K562 (cell line): ENCODE measurements around the gene SORCS1. TPM values are rescaled to one million over a fixed set of nuclear protein-coding genes. Genes with fewer than 3 reads are reported as not detected.

Experiments
- ATAC-seq: fragments of 200-7000 bp; cut with Tn5 transposase; 3 replicates; pipeline ENCODE4 v1.9.1; 2020; ENCODE audit warnings: moderate library complexity
- BruUV-seq: library from RNA; stranded (reverse); fragments of 400-500 nt; replicated peaks from 2 replicates; lab custom pipeline; 2021; lab: Mats Ljungman, UMichigan
- CTCF ChIA-PET: fragments of 300-600 bp; formaldehyde crosslinking; extraction: SDS; loops from one replicate; lab custom pipeline; 2021; ENCODE audit warnings: low intra/inter-chr PET ratio; lab: Yijun Ruan, JAX
- POLR2A ChIA-PET: fragments of 300-600, 350-650 bp; sonication (Branson Sonifier 250); formaldehyde crosslinking; extraction: SDS; loops from one replicate; lab custom pipeline; 2021; ENCODE audit warnings: antibody characterized with exemption, inconsistent platforms; lab: Yijun Ruan, JAX
- DNase-seq, 4 experiments: peaks; one replicate each; pipeline versions ENCODE4 v3.0.0 to v3.0.0-alpha.2; 2011 to 2018; ENCODE audit warnings: low spot score in 3 of 4, mixed read lengths in 3 of 4; ENCODE audit errors: extremely low read depth in 1 of 4
- FAIRE-seq: peaks from 2 replicates; lab custom pipeline; 2011; peaks lifted over from hg19 to GRCh38; lab: Jason Lieb, UNC
- H2AFZ ChIP-seq: 2 replicates; pipeline ENCODE4 v1.6.0; 2011; ENCODE audit warnings: low read depth, low read length, control low read depth, inconsistent platforms
- H3K27ac ChIP-seq: fragments of 200-600 bp; 3 replicates; pipeline ENCODE4 v1.8.0; 2011; ENCODE audit warnings: low read depth, mild to moderate bottlenecking, control low read depth, inconsistent platforms, low read length, moderate library complexity, mixed read lengths; ENCODE audit errors: extremely low read depth
- H3K27me3 ChIP-seq, 2 experiments: fragments of 300-600 bp in 1 of 2; 2 replicates in 1 of 2; 3 replicates in 1 of 2; pipeline versions ENCODE4 v1.6.0 to v1.8.0; 2011; ENCODE audit warnings: inconsistent platforms in 2 of 2, low read length in 2 of 2, mild to moderate bottlenecking in 1 of 2, mixed read lengths in 1 of 2, moderate library complexity in 1 of 2; ENCODE audit not compliant: control insufficient read depth in 2 of 2, insufficient read depth in 2 of 2
- H3K36me3 ChIP-seq: fragments of 300-600 bp; 3 replicates; pipeline ENCODE4 v1.8.0; 2011; ENCODE audit warnings: mild to moderate bottlenecking, low read length, inconsistent platforms; ENCODE audit not compliant: control insufficient read depth, insufficient read depth
- H3K4me1 ChIP-seq, 2 experiments: fragments of 200-600 bp in 1 of 2; replicated peaks in 1 of 2; 2 replicates in 1 of 2; 3 replicates in 1 of 2; pipeline versions ENCODE4 v1.5.1 to v1.8.0; 2011; ENCODE audit warnings: inconsistent platforms in 2 of 2, low read length in 2 of 2, mild to moderate bottlenecking in 1 of 2, mixed read lengths in 1 of 2, moderate library complexity in 1 of 2; ENCODE audit not compliant: control insufficient read depth in 2 of 2, insufficient read depth in 2 of 2
- H3K4me2 ChIP-seq: 2 replicates; pipeline ENCODE4 v1.6.1; 2011; ENCODE audit warnings: low read length, control low read depth, inconsistent platforms, mixed read lengths; ENCODE audit not compliant: insufficient read depth
- H3K4me3 ChIP-seq: fragments of 200-600 bp; sonication (generic), shearing (Covaris generic); 2 replicates; pipeline ENCODE4 v1.5.1; 2016; ENCODE audit warnings: control low read depth, inconsistent platforms
- H3K79me2 ChIP-seq: fragments of 200-600 bp; 3 replicates; pipeline ENCODE4 v1.8.0; 2011; ENCODE audit warnings: low read length, inconsistent platforms; ENCODE audit not compliant: control insufficient read depth, insufficient read depth
- H3K9ac ChIP-seq, 2 experiments: 2 replicates each; pipeline versions ENCODE4 v1.6.0 to v1.6.1; 2011; ENCODE audit warnings: low read depth in 2 of 2, low read length in 2 of 2, control low read depth in 1 of 2, inconsistent platforms in 1 of 2, mild to moderate bottlenecking in 1 of 2, mixed read lengths in 1 of 2; ENCODE audit not compliant: insufficient read depth in 1 of 2
- H3K9me1 ChIP-seq: one replicate; pipeline ENCODE4 v1.6.0; 2011; ENCODE audit warnings: inconsistent platforms, mild to moderate bottlenecking, low read length, moderate library complexity; ENCODE audit not compliant: control insufficient read depth, insufficient read depth
- H3K9me3 ChIP-seq: replicated peaks from 2 replicates; pipeline ENCODE4 v1.5.1; 2011; ENCODE audit warnings: low read depth, low read length, inconsistent platforms; ENCODE audit not compliant: control insufficient read depth, insufficient read depth
- H4K20me1 ChIP-seq: replicated peaks from 2 replicates; pipeline ENCODE4 v1.6.1; 2011; ENCODE audit warnings: low read length, inconsistent platforms, mixed read lengths; ENCODE audit not compliant: control insufficient read depth, insufficient read depth
- CAMTA2 ChIP-seq: fragments of 250-450 bp; sonication (Bioruptor Pico); conservative IDR thresholded peaks from 2 replicates; pipeline ENCODE4 v1.5.1; 2022
- EGR1 ChIP-seq: fragments of 450-650 bp; conservative IDR thresholded peaks from 2 replicates; pipeline ENCODE4 v1.6.1; 2017; ENCODE audit warnings: mild to moderate bottlenecking
- FIP1L1 ChIP-seq: fragments of 200-400 bp; formaldehyde crosslinking; IDR thresholded peaks from 2 replicates; pipeline ENCODE4 v1.6.1; 2018; ENCODE audit warnings: mild to moderate bottlenecking, low read depth, low read length; ENCODE audit not compliant: poor library complexity, severe bottlenecking
- FOXK1 ChIP-seq: sonication (generic); formaldehyde crosslinking; IDR thresholded peaks from 2 replicates; pipeline ENCODE4 v1.8.0; 2022; ENCODE audit warnings: missing genetic modification reagents, mild to moderate bottlenecking, borderline replicate concordance
- JUN ChIP-seq, 2 experiments: sonication (generic) in 1 of 2; formaldehyde crosslinking in 1 of 2; IDR thresholded peaks; 2 replicates each; pipeline versions ENCODE4 v1.6.1 to v1.8.0; 2012 to 2022; ENCODE audit warnings: borderline replicate concordance in 2 of 2, mild to moderate bottlenecking in 2 of 2, improper control_type of control experiment in 1 of 2, low read depth in 1 of 2, low read length in 1 of 2, missing genetic modification reagents in 1 of 2
- LCOR ChIP-seq: sonication (generic); formaldehyde crosslinking; IDR thresholded peaks from 2 replicates; pipeline ENCODE4 v1.8.0; 2022; ENCODE audit warnings: mild to moderate bottlenecking, missing genetic modification reagents
- NCOA2 ChIP-seq, 2 experiments: fragments of 450-650 bp; IDR thresholded peaks; 2 replicates each; pipeline ENCODE4 v1.6.1; 2018; ENCODE audit warnings: mild to moderate bottlenecking in 2 of 2, moderate library complexity in 1 of 2; ENCODE audit not compliant: partially characterized antibody in 2 of 2
- NFE2 ChIP-seq: IDR thresholded peaks from 2 replicates; pipeline ENCODE4 v1.6.1; 2014; ENCODE audit warnings: antibody characterized with exemption, low read depth
- NFIX ChIP-seq: fragments of 250-450 bp; sonication (Bioruptor Pico); IDR thresholded peaks from 2 replicates; pipeline ENCODE4 v1.4.0; 2020; ENCODE audit warnings: low read depth, mild to moderate bottlenecking, moderate library complexity
- PTBP1 ChIP-seq: fragments of 200-400 bp; formaldehyde crosslinking; IDR thresholded peaks from 2 replicates; pipeline ENCODE4 v1.6.1; 2017; ENCODE audit warnings: low read depth, low read length
- SRSF7 ChIP-seq: fragments of 200-400 bp; formaldehyde crosslinking; optimal IDR thresholded peaks from 2 replicates; pipeline ENCODE3; 2017; ENCODE audit warnings: mild to moderate bottlenecking, low read depth, low read length
- TBP ChIP-seq: optimal IDR thresholded peaks from 2 replicates; pipeline ENCODE3; 2011; ENCODE audit warnings: low read depth, low read length, improper control_type of control experiment
- ZEB2 ChIP-seq: fragments of 450-650 bp; IDR thresholded peaks from 2 replicates; pipeline ENCODE4 v1.6.1; 2016
- ZNF239 ChIP-seq: fragments of 250-450 bp; sonication (Bioruptor Pico); IDR thresholded peaks from 2 replicates; pipeline ENCODE4 v1.4.0; 2020; ENCODE audit warnings: mild to moderate bottlenecking
- ZNF41 ChIP-seq: fragments of 250-450 bp; sonication (Bioruptor Pico); conservative IDR thresholded peaks from 2 replicates; pipeline ENCODE4 v1.4.0; 2020; ENCODE audit warnings: mild to moderate bottlenecking
- ZNF431 ChIP-seq: sonication (generic); formaldehyde crosslinking; IDR thresholded peaks from 2 replicates; pipeline ENCODE4 v1.8.0; 2022; ENCODE audit warnings: mild to moderate bottlenecking, missing genetic modification reagents
- ZNF696 ChIP-seq: fragments of 250-450 bp; sonication (Bioruptor Pico); conservative IDR thresholded peaks from 2 replicates; pipeline ENCODE4 v1.4.0; 2020; ENCODE audit warnings: mild to moderate bottlenecking, moderate library complexity
- WGBS: fragments of 100-300 bp; shearing (Covaris generic); methylation state at CpG from one replicate; pipeline ENCODE4 v1.1.6; 2016; ENCODE audit warnings: low coverage, mixed read lengths; ENCODE audit not compliant: insufficient coverage; ENCODE audit errors: missing lambda C conversion rate; 5-methylcytosine and 5-hydroxymethylcytosine counted together
- in situ Hi-C: fragments of 300-500 bp; cut with MboI; formaldehyde crosslinking; loops from 4 replicates; pipeline ENCODE4 v1.15.0; 2018; ENCODE audit warnings: inconsistent platforms, mixed read lengths
- intact Hi-C: fragments of 100-400 bp; cut with micrococcal nuclease; formaldehyde crosslinking; loops from 2 replicates; pipeline ENCODE4 v1.14.2; 2022
- polyA plus RNA-seq, 8 experiments: library from polyadenylated mRNA; depleted of rRNA in 4 of 8; stranded (reverse) in 5 of 8; unstranded in 3 of 8; fragments of >200 nt; fragmentation: Nextera tagmentation in 2 of 8; fragmentation: Illumina TruSeq in 1 of 8; extraction: Ambion mirVana in 2 of 8; extraction: Trizol in 1 of 8; gene quantifications; 2 replicates each; pipeline versions ENCODE4 v1.2.1 to v1.2.3, GENCODE V29; 2011 to 2014; ENCODE audit warnings: inconsistent platforms in 1 of 8, missing spikeins in 1 of 8
- total RNA-seq, 7 experiments: library from RNA; depleted of rRNA in 6 of 7; stranded (reverse); fragments of >200 nt in 6 of 7; fragmentation: Illumina TruSeq in 2 of 7; extraction: Trizol in 2 of 7; gene quantifications; 2 replicates each; pipeline versions ENCODE4 v1.2.1 to v1.2.3, GENCODE V29; 2011 to 2021; ENCODE audit warnings: low replicate concordance in 1 of 7
- TF ChIP-seq, protein P1 (sequence below), 2 experiments: fragments of 450-650 bp; formaldehyde crosslinking in 1 of 2; IDR thresholded peaks; 2 replicates each; pipeline versions ENCODE4 v1.4.0 to v1.6.1; 2014 to 2020; ENCODE audit warnings: mild to moderate bottlenecking in 2 of 2, borderline replicate concordance in 1 of 2, low read depth in 1 of 2

The SORCS1 gene
- total and polyA plus RNA-seq, 9 of the 15 experiments (the other 6 are each of a cell fraction or from before 2014, with no cell fraction given), result 1.5 to 3.9 (median 2.7) TPM

GRCh38 chr10:106555599-106555998 is 608.9 kb downstream of the SORCS1 start:
- H3K79me2 ChIP-seq, result no peaks in the 10 kb centered on the region
- FAIRE-seq (no peak), DNase-seq (no peak), ATAC-seq (no peak)
- no peak overlapping the region for H3K9ac ChIP-seq
- H3K27ac ChIP-seq, result no peak overlapping the region
- no TSS peak for BruUV-seq
- H3K36me3 ChIP-seq, result no peaks in the 10 kb centered on the region
- H3K4me3 ChIP-seq, result no peak overlapping the region
- ChIA-PET POLR2A (no interaction called here), CTCF (no interaction called here)
- no peaks in the 10 kb centered on the region for H3K4me1 ChIP-seq
- no peak overlapping the region for H3K4me2 ChIP-seq
- intact Hi-C loops, result no loop called here
- H3K9me1 ChIP-seq, result no peaks in the 10 kb centered on the region
- no peaks in the 10 kb centered on the region for H3K27me3 ChIP-seq
- H3K9me3 ChIP-seq, result no peaks in the 10 kb centered on the region
- no peaks in the 10 kb centered on the region for H4K20me1 ChIP-seq
- WGBS, result 0% methylated on average over 2 of the region's 2 CpGs
- in situ Hi-C loops, result no loop called here
- H2AFZ ChIP-seq, result no peak overlapping the region
- TF ChIP-seq FOXK1, result no peak
- TF ChIP-seq NFE2, result no peak
- no peak for TF ChIP-seq JUN (IDR thresholded peaks at IDR 0.05; ENCODE audit: borderline replicate concordance, low read depth, low read length)
- TF ChIP-seq JUN (CRISPR knock-in tag; IDR thresholded peaks at IDR 0.05; ENCODE audit: borderline replicate concordance), result no peak
- no peak for TF ChIP-seq EGR1
- TF ChIP-seq PTBP1, result no peak
- TF ChIP-seq ZNF431, result no peak
- no peak for TF ChIP-seq ZNF239 (CRISPR knock-in tag)
- TF ChIP-seq CAMTA2 (CRISPR knock-in tag), result no peak
- TF ChIP-seq FIP1L1, result no peak
- TF ChIP-seq LCOR (CRISPR knock-in tag), result no peak
- TF ChIP-seq ZNF696 (CRISPR knock-in tag), result no peak
- TF ChIP-seq ZEB2, result no peak
- no peak for TF ChIP-seq SRSF7
- TF ChIP-seq TBP, result no peak
- TF ChIP-seq, protein P1, sequence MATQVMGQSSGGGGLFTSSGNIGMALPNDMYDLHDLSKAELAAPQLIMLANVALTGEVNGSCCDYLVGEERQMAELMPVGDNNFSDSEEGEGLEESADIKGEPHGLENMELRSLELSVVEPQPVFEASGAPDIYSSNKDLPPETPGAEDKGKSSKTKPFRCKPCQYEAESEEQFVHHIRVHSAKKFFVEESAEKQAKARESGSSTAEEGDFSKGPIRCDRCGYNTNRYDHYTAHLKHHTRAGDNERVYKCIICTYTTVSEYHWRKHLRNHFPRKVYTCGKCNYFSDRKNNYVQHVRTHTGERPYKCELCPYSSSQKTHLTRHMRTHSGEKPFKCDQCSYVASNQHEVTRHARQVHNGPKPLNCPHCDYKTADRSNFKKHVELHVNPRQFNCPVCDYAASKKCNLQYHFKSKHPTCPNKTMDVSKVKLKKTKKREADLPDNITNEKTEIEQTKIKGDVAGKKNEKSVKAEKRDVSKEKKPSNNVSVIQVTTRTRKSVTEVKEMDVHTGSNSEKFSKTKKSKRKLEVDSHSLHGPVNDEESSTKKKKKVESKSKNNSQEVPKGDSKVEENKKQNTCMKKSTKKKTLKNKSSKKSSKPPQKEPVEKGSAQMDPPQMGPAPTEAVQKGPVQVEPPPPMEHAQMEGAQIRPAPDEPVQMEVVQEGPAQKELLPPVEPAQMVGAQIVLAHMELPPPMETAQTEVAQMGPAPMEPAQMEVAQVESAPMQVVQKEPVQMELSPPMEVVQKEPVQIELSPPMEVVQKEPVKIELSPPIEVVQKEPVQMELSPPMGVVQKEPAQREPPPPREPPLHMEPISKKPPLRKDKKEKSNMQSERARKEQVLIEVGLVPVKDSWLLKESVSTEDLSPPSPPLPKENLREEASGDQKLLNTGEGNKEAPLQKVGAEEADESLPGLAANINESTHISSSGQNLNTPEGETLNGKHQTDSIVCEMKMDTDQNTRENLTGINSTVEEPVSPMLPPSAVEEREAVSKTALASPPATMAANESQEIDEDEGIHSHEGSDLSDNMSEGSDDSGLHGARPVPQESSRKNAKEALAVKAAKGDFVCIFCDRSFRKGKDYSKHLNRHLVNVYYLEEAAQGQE (IDR thresholded peaks at IDR 0.05; ENCODE audit: borderline replicate concordance), result no peak
- TF ChIP-seq, protein P1 (CRISPR knock-in tag; IDR thresholded peaks at IDR 0.05; ENCODE audit: low read depth), result no peak
- no peak for TF ChIP-seq NCOA2 (IDR thresholded peaks at IDR 0.05; ENCODE audit: partially characterized antibody in 2 of 2)
- no peak for TF ChIP-seq NFIX (CRISPR knock-in tag)
- no peak for TF ChIP-seq ZNF41 (CRISPR knock-in tag)
